Cardiac ventricle fibroblast (primary cell): Measurements from ENCODE around the gene AICDA. TPM values are rescaled to one million over a fixed set of nuclear protein-coding genes. Genes with fewer than 3 reads are reported as not detected.

Experiments
- total RNA-seq: library from RNA; depleted of rRNA; stranded (reverse); fragments of >200 nt; gene quantifications from 2 replicates; pipeline ENCODE4 v1.2.3, GENCODE V29; 2015

Gene AICDA
- total RNA-seq: not detected in 2 replicates

DNA sequence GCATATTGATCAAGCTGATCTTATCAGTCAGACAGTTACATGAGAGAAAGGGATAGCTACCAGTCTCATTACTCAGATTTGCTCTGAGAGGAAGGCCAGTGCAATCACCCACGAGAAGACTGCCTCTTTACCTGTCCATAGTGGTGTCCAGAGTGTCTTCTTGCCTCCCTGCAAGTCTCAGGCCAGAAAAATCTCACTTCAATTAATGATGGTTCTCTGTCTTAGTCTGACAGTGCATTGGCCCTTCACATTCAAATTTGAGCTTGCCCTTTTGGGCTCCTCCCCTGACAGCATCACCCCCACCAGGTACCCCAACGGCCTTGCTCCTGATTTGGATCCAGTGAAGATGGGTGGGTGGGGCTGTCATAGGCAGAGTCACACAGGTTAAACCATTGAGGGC, at the start of gene AICDA:
Gene AICDA (minus strand): TSS at position 231 of the 400 bp plus-strand sequence. CDS start 92 bp downstream, at position 139.

Other genes with a start within 250 kb of the AICDA start
- gene CLEC6A, start 156.9 kb downstream of the AICDA start, total RNA-seq: not detected in 2 replicates
- not detected in 2 replicates for gene CLEC4D, start 99.4 kb downstream of the AICDA start, total RNA-seq
- gene CLEC4E, start 72.0 kb downstream of the AICDA start, total RNA-seq: not detected in 2 replicates
- 28.6 and 31.1 TPM in 2 replicates for gene MFAP5, start 50.0 kb upstream of the AICDA start, total RNA-seq
- 5.1 and 5.7 TPM in 2 replicates for gene RIMKLB, start 85.1 kb upstream of the AICDA start, total RNA-seq
- gene A2ML1, start 209.8 kb upstream of the AICDA start, total RNA-seq: not detected in 2 replicates